Mesodermal cell (in vitro differentiated cells): Measurements from ENCODE around the gene EXOC3.
"Not testable (repeated sequence)": the region's sequence is repeated elsewhere in the genome, so short reads cannot be mapped to it uniquely, and the experiment has no call there.

Source experiments
- H3K27ac ChIP-seq: 2 replicates; pipeline ENCODE4 v1.7.0; 2013; ENCODE audit warnings: mild to moderate bottlenecking, low read depth, low read length, moderate library complexity; ENCODE audit not compliant: severe bottlenecking
- H3K36me3 ChIP-seq: 2 replicates; pipeline ENCODE4 v1.7.1; 2013; ENCODE audit warnings: mild to moderate bottlenecking, low read length, moderate library complexity; ENCODE audit not compliant: control insufficient read depth, insufficient read depth
- H3K4me1 ChIP-seq: one replicate; pipeline ENCODE4 v1.7.1; 2013; ENCODE audit warnings: mild to moderate bottlenecking, low read length; ENCODE audit not compliant: insufficient read depth, control insufficient read depth, poor library complexity, severe bottlenecking
- H3K4me3 ChIP-seq: 2 replicates; pipeline ENCODE4 v1.7.0; 2013; ENCODE audit warnings: low read length, control low read depth, mild to moderate bottlenecking; ENCODE audit not compliant: insufficient read depth, poor library complexity, severe bottlenecking; ENCODE audit errors: extremely low read depth
- H3K9me3 ChIP-seq: 2 replicates; pipeline ENCODE4 v1.7.1; 2013; ENCODE audit warnings: mild to moderate bottlenecking, low read length, moderate library complexity; ENCODE audit not compliant: control insufficient read depth
- WGBS, 2 experiments: methylation state at CpG; one replicate each; pipeline ENCODE4 v1.1.5; 2013; ENCODE audit warnings: missing lambda C conversion rate in 2 of 2; ENCODE audit not compliant: insufficient coverage in 2 of 2; 5-methylcytosine and 5-hydroxymethylcytosine counted together

The EXOC3 gene

DNA sequence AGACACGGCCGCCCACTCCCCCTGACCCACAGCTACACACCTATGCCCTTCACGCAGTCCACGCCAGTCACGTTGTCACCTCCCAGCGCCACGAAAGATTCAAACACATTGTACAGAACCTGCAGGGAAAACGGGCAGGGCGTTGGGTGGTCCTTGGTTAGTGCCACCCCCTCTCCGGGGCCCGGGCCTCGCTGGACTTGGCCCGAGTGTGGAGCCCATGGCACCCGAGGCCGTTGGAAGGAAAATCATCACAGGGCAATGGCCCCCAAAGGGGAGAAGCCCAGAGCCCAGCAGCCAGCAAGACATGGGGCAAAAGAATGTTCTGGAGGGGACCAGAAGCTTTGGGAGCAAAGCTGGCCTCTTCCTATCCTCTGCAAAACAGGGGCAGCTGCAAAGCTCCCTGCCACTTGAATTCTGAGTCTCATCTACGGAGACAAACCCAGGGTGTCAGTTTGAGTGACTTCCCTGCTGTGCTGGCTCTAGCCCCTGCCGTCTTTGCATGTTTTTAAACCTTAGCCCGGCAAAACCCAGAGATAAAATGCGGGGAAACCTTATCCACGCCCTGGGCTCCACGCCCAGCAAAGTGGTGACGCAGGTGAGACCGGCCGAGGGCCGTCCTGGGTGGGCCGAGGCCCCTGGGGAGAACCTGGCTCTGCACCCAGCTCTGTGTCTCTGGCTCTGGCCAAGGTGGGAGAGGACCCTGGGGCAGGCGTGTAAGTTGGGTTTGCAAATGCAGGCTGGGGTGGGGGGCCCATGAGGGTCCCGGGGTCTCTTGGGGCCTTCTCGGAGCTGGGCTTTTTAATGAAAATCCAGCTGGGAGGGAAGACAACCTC lies 42.4 kb downstream of the EXOC3 start:
- H3K27ac ChIP-seq: no peak overlapping the region
- no peaks in the 10 kb centered on the region for H3K9me3 ChIP-seq
- WGBS, 2 experiments: 82 to 83% methylated on average over 28 to 29 of the region's 29 CpGs
- H3K4me1 ChIP-seq: no peaks in the 10 kb centered on the region
- no peaks in the 10 kb centered on the region for H3K36me3 ChIP-seq
- no peak overlapping the region for H3K4me3 ChIP-seq

DNA sequence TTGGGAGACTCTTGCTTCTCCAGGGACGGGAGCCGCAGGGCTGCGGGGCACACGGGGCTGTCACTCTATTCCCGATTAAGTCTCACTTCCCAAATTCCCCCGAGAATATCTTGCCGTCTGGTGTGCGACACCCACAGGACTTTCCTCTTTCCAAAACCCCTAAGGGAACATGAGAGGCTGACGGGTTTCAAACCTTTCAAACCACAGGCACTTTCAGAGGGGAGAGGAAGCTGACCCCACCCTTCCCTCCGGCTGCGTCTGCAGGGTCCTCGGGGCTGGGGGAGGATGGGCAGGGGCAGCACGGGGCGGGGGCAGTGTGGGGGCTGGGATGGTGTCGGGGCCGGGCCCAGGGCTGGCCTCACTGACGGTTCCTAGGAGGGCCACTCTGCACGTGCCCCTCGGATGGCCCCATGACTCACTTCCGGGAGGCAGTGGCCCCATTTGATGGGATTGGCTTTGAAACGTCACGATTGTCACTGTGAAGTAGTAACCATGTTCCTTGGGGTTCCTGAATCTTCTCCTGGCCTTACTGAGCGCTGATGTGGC lies 43.0 kb downstream of the EXOC3 start:
- Histone ChIP-seq H3K4me3 (no peak overlapping the region), H3K36me3 (no peaks in the 10 kb centered on the region), H3K4me1 (no peaks in the 10 kb centered on the region), H3K9me3 (no peaks in the 10 kb centered on the region), H3K27ac (no peak overlapping the region)
- WGBS, 2 experiments: 76 to 78% methylated on average over 17 to 22 of the region's 23 CpGs

DNA sequence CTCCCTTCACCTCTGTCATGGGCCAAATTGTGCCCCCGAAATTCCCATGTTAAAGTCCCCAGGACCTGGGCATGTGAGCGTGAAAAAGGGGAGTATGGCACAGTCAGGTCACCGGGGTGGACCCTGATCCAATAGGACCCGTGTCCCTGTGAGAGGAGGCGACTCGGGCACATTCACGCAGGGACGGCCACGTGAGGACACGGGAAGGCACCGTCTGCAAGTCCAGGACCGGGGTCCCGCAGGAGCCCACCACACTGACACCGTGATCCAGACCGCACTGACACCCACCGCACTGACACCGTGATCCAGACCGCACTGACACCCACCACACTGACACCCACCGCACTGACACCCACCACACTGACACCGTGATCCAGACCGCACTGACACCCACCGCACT lies 43.6 kb downstream of the EXOC3 start:
- H3K36me3 ChIP-seq, H3K4me3 ChIP-seq, H3K27ac ChIP-seq, H3K9me3 ChIP-seq, H3K4me1 ChIP-seq: not testable (repeated sequence)
- 94 to 97% methylated on average over 8 to 11 of the region's 22 CpGs for WGBS, 2 experiments

DNA sequence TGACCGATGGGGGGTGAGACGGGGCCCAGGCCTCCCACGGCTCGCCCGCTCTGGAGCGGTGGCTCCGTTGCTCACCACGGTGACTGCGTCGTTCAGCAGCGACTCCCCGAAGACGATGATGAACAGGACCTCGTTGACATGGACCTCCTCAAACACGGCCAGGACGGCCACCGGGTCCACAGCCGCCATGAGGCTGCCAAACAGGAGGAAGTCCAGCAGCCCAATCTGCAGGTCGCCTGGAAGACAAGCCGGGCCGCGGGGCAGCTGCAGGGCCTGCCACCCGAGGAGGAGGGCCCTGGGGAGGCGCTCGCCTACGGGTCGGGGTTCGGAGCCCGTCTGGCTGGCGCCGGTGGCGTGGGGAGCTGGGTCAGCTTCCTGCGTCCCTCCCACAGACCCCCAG lies 45.3 kb downstream of the EXOC3 start:
- H3K4me3 ChIP-seq: no peak overlapping the region
- no peaks in the 10 kb centered on the region for H3K36me3 ChIP-seq
- no peak overlapping the region for H3K27ac ChIP-seq
- WGBS, 2 experiments: 93 to 94% methylated on average over 21 to 24 of the region's 33 CpGs
- no peaks in the 10 kb centered on the region for H3K9me3 ChIP-seq
- no peaks in the 10 kb centered on the region for H3K4me1 ChIP-seq

DNA sequence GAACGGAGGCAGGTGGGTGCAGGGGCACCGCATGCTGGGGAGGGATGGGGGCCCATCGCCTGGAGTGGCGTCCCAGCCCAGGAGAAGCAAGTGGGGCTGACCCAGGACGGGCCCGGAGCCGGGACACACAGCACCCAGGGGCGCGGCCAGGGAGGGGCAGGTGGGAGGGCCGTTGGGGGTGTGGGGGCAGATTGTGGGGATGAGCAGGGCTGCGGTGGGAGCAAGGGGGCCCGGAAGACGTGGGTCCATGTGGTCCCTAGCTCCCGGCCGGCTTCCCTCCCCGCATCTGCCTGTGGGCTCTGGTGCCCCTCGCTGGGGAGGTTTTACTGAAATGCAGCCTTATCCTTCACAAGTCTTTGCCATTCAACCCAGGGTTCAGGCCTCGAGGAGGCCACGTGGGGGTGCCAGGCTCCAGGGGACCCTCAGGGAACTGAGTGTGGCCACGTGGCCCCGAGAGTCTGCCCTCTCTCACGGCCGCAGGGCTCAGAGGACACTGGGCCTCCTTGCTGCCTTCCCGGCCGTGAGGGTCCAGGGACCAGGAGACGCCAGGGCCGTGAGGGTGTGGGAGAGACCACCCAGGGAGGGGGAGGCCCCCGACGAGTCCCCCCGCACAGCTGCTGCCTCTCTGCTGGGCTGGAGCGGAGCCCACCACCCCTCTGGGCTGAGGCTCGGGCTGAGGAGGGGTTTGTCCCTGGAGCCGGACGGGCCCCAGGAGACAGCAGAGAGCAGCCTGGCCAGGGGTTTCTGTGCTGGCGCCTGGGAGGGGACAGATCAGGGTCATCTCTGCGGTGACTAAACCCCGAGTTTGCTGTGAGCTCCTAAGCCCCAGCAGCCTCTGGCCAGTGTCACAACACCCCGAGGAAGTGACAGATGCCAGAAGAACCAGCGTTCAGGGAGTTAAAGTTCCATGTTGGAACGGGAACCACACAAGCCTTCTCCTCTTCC lies 46.0 kb downstream of the EXOC3 start:
- 83 to 84% methylated on average over 31 to 33 of the region's 40 CpGs for WGBS, 2 experiments
- Histone ChIP-seq H3K27ac (no peak overlapping the region), H3K4me3 (no peak overlapping the region), H3K36me3 (no peaks in the 10 kb centered on the region), H3K4me1 (no peaks in the 10 kb centered on the region), H3K9me3 (no peaks in the 10 kb centered on the region)

DNA sequence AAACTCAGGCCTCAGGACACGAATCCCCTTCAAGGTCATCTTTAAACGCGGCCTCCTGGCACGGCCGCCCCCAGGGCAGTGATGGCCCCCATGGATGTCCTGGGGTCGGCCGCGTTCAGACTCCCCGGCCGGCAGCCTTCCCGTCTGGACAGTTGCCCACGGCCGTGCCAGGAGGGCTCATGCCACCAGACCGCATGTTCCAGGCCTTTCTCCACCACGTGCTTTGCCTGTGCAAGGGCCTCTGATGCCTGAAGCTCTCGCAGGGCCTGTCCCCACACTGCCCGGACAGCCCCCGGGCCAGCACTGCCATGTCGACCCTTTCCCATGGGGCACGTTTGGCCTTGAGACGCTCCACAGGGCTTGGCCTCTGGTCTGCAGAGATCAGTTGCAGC lies 46.7 kb downstream of the EXOC3 start:
- Histone ChIP-seq H3K4me3 (no peak overlapping the region), H3K36me3 (no peaks in the 10 kb centered on the region)
- 86 to 89% methylated on average over 21 of the region's 21 CpGs for WGBS, 2 experiments

DNA sequence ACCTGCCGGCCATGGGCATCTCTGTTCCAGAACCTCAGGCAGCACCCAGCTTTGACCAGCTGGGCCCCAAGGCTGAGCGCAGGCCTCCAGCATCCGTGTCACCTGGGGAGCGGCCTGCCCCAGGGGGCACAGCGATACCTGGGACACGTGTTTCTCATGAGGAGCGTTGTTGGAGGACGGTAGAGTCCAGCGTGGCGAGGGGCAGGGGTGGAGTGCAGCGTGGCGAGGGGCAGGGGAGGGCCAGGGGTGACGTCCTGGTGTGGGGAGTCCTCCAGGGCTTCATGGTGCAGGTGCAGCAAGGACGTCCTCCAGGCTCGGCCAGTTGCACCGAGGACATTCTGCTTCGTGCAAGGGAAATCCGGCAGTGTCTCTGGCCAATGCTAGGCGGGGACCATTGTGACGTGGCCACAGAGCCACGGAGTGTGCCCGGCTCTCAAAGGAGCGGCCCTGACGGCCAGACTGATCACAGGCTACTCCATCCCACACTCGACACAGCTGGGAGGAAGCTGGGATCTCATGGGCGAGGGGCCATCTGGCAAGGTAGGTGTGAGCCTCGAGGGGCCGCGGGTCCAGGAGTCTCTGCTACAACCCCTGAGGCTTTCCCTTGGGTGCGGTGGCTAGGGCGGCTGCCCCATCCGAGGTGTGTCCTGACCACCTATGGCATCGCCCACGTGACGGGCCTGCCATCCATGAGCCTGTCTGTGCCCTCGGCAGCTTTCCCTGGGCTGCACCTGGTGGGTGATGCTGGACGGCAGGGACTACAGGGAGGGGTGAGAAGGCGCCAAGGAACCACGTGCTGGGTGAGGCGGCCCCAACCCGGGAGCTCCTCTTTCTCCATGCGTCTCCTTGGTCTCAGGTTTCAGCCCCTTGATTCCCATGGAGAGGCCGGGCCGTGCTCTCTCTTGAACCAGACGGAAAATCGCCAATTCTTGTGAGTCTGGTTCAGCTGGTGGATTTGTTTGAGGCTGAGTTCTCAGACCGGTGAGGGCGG lies 47.4 kb downstream of the EXOC3 start:
- Histone ChIP-seq H3K4me3 (no peak overlapping the region), H3K27ac (no peak overlapping the region), H3K36me3 (no peaks in the 10 kb centered on the region), H3K9me3 (no peaks in the 10 kb centered on the region), H3K4me1 (no peaks in the 10 kb centered on the region)
- WGBS, 2 experiments: 86 to 90% methylated on average over 38 to 47 of the region's 48 CpGs

More for the DNA sequence above, 46.7 kb downstream of the EXOC3 start:
- H3K27ac ChIP-seq: no peak overlapping the region
- H3K4me1 ChIP-seq: no peaks in the 10 kb centered on the region
- H3K9me3 ChIP-seq: no peaks in the 10 kb centered on the region

DNA sequence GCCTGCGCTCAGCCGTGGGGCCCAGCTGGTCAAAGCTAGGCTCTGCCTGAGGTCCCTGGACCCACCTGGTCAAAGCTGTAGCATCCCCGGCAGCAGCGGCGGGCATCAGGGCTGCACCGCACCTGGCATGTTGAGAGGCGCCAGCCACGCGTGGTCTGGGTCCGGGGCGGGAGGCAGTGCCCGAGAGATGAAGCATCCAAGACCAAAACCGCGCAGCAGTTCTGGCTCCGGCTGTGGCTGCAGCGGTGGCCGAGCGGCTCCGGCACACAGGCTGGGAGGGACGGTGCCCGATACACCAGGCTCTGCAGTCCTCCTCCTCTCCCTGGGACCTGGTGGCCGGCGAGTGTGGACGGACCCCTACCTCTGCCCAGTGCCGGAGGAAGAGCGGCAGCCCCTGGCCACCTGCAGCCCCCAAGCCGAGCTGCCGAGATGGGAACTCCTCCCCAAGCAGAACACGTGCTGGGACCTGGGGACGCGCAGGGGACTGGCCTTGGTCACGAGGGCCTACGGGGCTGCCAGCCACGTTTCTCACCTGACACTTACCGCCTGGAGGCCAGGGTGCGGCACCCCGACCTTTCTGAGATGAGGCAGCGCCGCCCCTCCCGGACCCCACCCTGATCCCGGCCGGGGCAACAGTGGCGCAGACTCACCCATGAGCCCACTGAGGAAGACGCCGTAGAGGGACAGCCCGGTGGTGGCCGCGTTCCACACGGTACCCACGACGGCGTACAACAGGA lies 48.3 kb downstream of the EXOC3 start:
- H3K27ac ChIP-seq: no peak overlapping the region
- H3K36me3 ChIP-seq: no peaks in the 10 kb centered on the region
- no peaks in the 10 kb centered on the region for H3K9me3 ChIP-seq
- WGBS, 2 experiments: 87 to 91% methylated on average over 49 to 52 of the region's 52 CpGs
- no peaks in the 10 kb centered on the region for H3K4me1 ChIP-seq
- H3K4me3 ChIP-seq: no peak overlapping the region

DNA sequence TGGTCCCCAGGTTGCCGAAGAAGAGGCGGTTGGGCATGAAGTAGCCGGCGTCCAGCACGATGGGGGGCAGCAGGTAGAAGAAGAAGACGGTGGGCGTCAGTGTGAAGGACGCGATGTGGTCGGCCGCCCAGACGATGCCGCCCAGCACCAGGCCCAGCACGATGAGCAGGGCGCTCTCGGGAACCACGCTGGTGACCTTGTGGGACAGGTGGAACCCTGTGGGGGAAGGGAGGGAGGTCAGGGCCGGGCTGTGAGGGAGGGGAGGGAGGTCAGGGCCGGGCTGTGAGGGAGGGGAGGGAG lies 48.8 kb downstream of the EXOC3 start:
- H3K4me3 ChIP-seq: no peak overlapping the region
- H3K27ac ChIP-seq: no peak overlapping the region
- no peaks in the 10 kb centered on the region for H3K36me3 ChIP-seq
- H3K4me1 ChIP-seq: no peaks in the 10 kb centered on the region
- no peaks in the 10 kb centered on the region for H3K9me3 ChIP-seq
- WGBS, 2 experiments: 80 to 87% methylated on average over 13 to 17 of the region's 19 CpGs
